ENCODE measurements around the gene CTNNB1. TPM values are rescaled to one million over a fixed set of nuclear protein-coding genes. Genes with fewer than 3 reads are reported as not detected.

Gene CTNNB1
- total RNA-seq, 1 donor from 2014 or later = 416 TPM

DNA sequence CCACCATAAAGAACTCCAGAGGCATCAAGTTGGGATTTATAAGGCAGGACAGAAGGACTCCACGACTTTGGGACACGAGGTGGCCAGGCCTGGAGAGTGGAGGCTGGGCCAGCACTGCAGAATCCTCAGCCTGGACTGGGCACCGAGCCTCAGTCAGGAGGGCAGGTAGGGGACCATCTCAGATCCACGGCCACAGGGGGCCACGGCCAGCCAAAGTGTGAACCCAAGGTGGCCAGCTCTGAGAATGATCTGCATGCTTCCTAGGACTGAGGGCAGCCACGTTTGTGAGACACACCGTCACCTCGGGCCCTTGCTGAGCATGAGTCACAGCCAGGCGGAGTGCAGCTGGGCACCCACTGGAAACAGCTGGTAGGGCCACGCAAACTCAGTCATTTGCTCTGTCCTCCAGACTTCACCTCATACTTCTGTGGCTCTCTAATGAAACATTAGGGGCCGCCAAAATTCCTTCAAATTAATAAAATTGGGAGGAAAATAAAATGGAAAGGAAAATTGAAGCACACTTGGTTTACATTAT, 65.8 kb downstream of the CTNNB1 start:
- no peak overlapping the region for H3K4me3 ChIP-seq (ENCODE audit: low read depth, low read length)
- no peaks in the 10 kb centered on the region for H3K27me3 ChIP-seq (ENCODE audit: control insufficient read depth, insufficient read depth, low read length)
- no peaks in the 10 kb centered on the region for H3K36me3 ChIP-seq (ENCODE audit: control insufficient read depth, insufficient read depth, low read length)
- TF ChIP-seq, protein P1, sequence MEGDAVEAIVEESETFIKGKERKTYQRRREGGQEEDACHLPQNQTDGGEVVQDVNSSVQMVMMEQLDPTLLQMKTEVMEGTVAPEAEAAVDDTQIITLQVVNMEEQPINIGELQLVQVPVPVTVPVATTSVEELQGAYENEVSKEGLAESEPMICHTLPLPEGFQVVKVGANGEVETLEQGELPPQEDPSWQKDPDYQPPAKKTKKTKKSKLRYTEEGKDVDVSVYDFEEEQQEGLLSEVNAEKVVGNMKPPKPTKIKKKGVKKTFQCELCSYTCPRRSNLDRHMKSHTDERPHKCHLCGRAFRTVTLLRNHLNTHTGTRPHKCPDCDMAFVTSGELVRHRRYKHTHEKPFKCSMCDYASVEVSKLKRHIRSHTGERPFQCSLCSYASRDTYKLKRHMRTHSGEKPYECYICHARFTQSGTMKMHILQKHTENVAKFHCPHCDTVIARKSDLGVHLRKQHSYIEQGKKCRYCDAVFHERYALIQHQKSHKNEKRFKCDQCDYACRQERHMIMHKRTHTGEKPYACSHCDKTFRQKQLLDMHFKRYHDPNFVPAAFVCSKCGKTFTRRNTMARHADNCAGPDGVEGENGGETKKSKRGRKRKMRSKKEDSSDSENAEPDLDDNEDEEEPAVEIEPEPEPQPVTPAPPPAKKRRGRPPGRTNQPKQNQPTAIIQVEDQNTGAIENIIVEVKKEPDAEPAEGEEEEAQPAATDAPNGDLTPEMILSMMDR (IDR thresholded peaks at IDR 0.05; ENCODE audit: insufficient read depth, low read length, poor library complexity, severe bottlenecking) = no peak
- DNase-seq (ENCODE audit: low read depth) = peak; percentile 25

DNA sequence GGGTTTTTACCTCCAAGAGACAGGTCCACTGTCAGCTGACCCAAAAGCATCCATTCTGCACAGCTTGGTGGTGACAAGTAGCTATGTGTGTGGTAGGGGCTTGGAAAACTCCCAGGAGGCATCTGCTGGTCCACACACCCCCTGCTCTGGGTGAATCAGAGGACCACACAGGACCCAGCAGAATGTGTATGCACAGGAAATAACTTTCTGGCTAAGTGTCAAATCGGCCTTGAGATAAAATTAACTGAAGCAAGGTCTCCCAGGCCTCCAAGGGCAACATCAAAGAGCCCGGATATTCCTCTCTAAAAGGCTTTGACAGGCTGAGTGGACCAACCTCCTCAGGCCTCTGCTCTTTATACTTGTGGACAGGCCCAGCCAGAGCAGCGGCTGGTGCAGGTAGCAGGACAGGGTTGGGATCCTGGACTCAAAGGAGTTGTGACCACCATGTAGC, 66.5 kb downstream of the CTNNB1 start:
- Histone ChIP-seq H3K4me3 (ENCODE audit: low read depth, low read length) (no peak overlapping the region), H3K36me3 (ENCODE audit: control insufficient read depth, insufficient read depth, low read length) (no peaks in the 10 kb centered on the region), H3K27me3 (ENCODE audit: control insufficient read depth, insufficient read depth, low read length) (no peaks in the 10 kb centered on the region)
- TF ChIP-seq, protein P1 (IDR thresholded peaks at IDR 0.05; ENCODE audit: insufficient read depth, low read length, poor library complexity, severe bottlenecking) = no peak
- DNase-seq (ENCODE audit: low read depth) = peak; percentile 67

DNA sequence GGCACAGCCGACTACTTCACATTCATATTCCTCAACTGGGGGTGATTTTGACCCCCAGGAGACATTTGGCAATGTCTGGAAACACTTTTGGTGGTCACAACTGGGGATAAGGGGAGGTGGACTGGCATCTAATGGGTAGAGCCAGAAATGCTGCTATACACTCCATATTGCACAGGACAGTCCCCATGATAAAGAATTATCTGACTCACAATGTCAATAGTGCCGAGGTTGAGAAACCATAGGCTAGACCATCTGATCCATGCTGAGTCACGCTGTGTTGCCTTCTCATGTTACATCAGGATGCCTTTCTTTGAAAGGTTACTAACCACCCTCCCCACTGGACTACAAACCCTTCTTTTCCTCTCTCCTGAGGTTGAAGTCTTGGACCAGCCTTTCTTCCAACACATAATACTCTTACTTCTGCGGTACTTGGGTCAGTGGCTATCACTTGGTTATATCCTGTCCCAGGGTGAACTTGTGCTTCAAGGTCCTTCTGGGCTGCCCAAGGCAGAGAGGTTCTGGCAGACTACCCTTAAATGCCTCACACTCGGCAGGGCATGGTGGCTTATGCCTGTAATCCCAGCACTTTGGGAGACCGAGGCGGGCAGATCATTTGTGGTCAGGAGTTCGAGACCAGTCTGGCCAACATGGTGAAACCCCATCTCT, 68.8 kb downstream of the CTNNB1 start:
- H3K27me3 ChIP-seq (ENCODE audit: control insufficient read depth, insufficient read depth, low read length) = no peaks in the 10 kb centered on the region
- H3K4me3 ChIP-seq (ENCODE audit: low read depth, low read length) = no peak overlapping the region
- TF ChIP-seq, protein P1 (IDR thresholded peaks at IDR 0.05; ENCODE audit: insufficient read depth, low read length, poor library complexity, severe bottlenecking) = no peak
- no peaks in the 10 kb centered on the region for H3K36me3 ChIP-seq (ENCODE audit: control insufficient read depth, insufficient read depth, low read length)
- peak; percentile 86 for DNase-seq (ENCODE audit: low read depth)

DNA sequence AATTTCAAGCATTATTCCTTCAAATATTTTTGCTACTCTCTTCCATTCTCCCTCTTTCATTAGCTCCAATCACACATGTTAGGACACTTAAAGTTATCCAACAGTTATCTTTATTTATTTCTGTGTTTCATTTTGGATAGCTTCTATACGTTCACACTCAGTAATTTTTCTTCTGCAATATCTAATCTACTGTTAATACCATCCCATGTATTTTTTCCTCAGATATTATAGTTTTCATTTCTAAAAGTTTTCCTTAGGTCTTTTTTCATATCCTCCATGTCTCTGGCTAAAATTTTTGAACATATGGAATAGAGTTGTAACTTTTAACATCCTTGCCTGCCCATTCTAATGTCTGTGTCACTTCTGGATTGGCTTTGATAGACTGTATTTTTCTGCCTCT, 73.4 kb downstream of the CTNNB1 start:
- H3K36me3 ChIP-seq (ENCODE audit: control insufficient read depth, insufficient read depth, low read length) = no peaks in the 10 kb centered on the region
- TF ChIP-seq, protein P1 (IDR thresholded peaks at IDR 0.05; ENCODE audit: insufficient read depth, low read length, poor library complexity, severe bottlenecking) = no peak
- no peak overlapping the region for H3K4me3 ChIP-seq (ENCODE audit: low read depth, low read length)
- no peaks in the 10 kb centered on the region for H3K27me3 ChIP-seq (ENCODE audit: control insufficient read depth, insufficient read depth, low read length)
- no peak for DNase-seq (ENCODE audit: low read depth)

DNA sequence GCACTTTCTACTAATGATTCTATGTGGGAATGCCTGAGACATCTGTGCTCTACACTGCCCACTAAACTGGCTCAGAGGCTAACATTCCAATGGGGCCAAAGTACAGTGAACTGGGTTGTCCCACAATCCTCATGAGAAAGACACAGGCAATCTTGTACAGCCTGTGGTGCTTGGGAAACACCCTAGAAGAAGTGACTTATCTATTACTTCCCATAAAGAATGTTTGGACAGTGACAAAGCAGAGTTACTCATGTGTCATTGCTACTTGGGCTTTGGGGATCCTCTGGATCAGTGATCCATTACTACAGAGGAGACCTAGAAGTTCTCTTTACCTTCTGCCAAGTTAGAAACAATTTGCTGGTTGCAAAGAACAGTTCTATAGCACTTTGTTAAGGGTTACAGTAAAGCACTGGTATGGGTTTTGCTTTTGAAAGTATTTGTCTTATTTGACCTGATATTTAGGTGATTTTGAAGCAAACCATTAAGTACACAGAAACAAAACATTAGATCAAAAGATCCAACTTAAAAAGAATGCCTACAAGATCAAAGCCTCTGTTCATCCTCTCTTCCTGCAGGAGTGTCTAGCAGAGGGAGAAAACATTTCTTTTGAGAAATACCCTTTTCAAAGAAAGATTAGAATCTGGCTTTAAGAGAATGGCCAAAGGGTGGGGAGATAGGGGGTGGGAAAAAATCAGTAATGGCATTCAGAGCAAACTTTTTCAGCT, 75.8 kb downstream of the CTNNB1 start:
- TF ChIP-seq, protein P1 (IDR thresholded peaks at IDR 0.05; ENCODE audit: insufficient read depth, low read length, poor library complexity, severe bottlenecking) = no peak
- no peaks in the 10 kb centered on the region for H3K36me3 ChIP-seq (ENCODE audit: control insufficient read depth, insufficient read depth, low read length)
- no peak overlapping the region for H3K4me3 ChIP-seq (ENCODE audit: low read depth, low read length)
- peak; percentile 64 for DNase-seq (ENCODE audit: low read depth)
- H3K27me3 ChIP-seq (ENCODE audit: control insufficient read depth, insufficient read depth, low read length) = no peaks in the 10 kb centered on the region
